SH-SY5Y (cell line): ENCODE measurements around the gene BCKDHA.

Experiments used
- GATA2 ChIP-seq: IDR thresholded peaks from 2 replicates; pipeline ENCODE4 v1.6.1; 2011; ENCODE audit warnings: mild to moderate bottlenecking, low read depth, low read length
- GATA3 ChIP-seq: IDR thresholded peaks from 2 replicates; pipeline ENCODE4 v1.6.1; 2011; ENCODE audit warnings: low read depth, mild to moderate bottlenecking, low read length, moderate library complexity

Gene BCKDHA

DNA sequence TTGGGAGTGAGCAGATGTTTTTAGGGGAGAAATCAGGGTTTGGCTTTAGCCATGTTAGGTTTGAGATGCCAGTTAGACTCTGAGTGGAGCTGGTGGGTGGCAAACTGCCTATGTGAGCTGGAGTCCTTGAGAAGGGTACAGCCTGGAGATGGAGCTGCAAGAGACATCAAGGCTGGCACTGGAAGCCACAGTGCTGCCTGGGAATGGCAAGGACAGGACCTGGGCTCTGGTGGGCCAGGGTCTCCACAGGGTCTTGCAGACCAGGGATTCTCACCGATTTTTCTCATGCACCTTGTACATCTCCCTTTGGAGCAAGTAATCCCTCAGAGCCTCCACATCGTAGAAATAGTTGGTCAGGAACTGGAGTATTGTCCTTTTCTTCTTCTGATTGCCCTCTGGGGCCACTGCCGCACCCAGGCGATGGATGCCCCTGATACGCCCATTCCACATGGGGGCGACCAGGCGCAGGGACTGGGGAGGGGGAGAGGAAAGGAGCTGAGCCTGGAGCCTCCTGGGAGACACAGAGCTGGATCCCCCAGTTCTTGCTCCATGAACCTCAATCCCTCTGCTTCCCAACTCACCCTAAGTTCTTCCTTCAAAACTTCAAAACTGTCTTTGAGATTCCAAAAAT lies 40.4 kb downstream of the BCKDHA start:
- TF ChIP-seq GATA2: no peak
- TF ChIP-seq GATA3: no peak

DNA sequence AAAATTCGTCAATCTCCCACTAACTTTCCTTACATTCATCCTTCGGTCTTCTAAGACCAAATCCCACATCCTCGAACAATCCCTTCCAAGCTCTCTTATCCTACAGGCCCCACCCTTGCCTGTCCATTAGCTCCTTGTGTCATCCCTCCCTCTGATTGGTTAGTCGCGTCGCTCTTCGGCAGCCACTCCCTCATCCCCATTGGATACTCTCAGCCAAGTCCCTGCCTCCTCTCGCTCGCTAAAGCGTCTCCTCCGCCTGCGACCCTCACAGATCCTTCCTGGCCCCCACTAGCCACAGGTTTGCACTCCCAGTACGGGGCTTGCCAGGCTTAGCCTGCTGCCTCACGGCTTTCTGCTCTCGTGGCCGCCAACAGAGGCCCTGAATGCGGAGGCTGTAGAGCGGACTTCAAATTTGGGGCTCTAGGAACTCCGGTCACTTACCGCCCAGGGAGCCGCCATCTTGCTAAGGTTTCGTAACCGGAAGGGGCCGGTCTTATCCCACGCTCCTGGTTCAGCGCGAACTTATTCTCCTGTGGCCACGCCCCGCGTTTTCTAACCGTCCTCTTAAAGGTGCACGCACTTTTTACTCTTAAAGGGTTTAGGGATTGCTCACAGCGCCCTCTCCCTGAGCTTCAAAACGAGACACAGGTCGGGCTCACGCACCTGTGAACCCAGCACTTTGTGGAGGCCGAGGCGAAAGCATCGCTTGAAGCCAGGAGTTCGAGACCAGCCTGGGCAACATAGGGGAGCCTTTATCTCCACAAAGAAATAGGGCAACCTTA lies 42.0 kb downstream of the BCKDHA start, which contains the start of gene DMAC2:
TSS of gene DMAC2 (minus strand) at position 472 of the 782 bp plus-strand sequence. CDS start at position 459, 13 bp downstream.
- TF ChIP-seq GATA2: no peak
- no peak for TF ChIP-seq GATA3

DNA sequence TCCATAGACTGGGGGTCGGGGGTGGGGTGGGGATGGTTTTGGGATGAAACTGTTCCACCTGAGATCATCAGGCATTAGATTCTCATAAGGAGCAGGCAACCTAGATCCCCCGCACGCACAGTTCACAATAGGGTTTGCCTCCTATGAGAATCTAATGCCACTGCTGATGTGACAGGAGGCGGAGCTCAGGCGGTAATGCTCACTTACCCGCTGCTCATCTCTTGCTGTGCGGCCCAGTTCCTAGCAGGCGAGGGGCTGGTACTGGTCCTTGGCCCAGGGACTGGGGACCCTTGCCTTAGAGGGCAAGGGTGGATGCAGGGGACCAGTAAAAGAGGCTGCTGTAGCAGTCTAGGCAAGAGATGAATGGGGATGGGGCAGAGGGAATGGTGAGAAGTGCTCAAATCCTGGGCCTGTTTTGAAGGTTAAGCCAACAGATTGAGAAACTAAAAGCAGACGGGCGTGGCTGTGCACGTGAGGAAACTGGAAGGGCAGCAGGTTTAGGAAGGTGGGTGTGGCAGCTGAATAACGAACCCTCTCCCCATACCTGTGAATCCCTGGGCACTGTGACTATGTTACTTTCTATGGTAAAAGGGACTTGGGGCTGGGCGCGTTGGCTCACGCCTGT lies 43.8 kb downstream of the BCKDHA start:
- no peak for TF ChIP-seq GATA3
- no peak for TF ChIP-seq GATA2

DNA sequence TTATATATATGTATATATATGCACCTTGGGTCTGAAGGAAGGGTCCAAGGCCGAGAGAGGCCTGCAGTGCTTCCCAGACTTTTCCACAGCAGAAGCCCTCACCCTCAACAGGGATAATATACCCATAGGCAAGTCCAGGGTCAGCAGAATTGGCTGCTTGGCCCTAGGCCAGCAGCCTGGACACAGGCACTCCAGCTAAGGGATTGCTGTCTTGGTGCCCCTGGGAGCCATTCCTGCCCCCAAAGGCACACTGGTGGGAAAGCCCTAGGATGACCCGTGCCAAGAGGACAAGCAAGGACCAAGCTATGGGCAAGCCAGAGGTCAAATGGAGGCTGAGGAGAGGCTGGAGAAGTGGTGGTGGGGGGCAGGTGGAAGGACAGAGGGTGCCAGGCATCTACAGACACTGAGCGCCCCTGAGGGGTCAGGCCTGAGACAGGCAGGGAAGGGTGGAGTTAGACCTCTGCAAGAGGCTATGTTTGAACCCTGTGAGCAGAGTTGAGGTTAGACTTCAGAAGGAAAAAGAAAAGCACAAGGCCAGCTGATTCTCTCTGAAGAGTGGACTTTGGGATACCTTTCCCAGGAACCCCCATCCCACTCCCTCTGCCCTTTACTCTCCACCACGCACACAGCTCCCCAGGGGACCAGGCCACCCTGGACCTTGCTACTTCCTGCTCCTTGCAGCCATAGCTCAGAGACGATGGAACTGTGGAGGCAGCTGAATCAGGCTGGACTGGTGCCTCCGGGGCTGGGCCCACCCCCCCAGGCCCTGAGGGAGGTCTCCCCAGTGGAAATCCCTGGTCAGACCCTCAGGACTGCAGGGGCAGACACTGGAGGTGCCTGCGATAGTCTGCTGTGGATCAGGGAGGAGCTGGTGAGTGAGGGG lies 45.1 kb downstream of the BCKDHA start, which contains the start of gene ERICH4:
TSS of gene ERICH4 (plus strand) at position 684 of the 883 bp plus-strand sequence. CDS start at position 698, 14 bp downstream.
- TF ChIP-seq GATA3 (no peak), GATA2 (no peak)

DNA sequence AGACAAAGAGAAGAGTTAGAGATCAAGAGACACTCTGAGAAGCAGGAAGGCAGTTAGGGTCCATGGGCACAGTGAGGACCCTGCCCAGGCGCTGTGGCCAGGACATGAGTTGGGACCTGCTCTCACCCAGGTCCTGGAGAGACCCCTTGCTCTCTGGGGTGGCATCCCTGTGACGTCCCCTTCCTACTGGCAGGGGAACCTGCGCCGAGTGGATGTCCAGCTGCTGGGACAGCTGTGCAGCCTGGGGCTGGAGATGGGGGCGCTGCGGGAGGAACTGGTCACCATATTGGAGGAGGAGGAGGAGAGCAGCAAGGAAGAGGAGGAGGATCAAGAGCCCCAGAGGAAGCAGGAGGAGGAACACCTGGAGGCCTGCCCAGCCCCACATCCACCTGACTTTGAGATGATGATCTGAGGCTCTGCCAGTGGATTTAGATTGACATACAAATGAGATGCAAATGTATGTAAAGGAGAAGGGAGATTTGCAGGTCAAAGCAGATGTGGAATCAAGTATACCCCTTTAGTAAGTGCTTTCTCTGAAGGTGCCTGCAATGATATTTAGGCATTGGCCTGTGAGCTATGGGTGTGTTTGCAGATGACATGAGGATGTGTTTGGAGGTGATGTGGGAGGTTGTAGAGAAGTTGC lies 46.3 kb downstream of the BCKDHA start:
- TF ChIP-seq GATA2: no peak
- no peak for TF ChIP-seq GATA3

DNA sequence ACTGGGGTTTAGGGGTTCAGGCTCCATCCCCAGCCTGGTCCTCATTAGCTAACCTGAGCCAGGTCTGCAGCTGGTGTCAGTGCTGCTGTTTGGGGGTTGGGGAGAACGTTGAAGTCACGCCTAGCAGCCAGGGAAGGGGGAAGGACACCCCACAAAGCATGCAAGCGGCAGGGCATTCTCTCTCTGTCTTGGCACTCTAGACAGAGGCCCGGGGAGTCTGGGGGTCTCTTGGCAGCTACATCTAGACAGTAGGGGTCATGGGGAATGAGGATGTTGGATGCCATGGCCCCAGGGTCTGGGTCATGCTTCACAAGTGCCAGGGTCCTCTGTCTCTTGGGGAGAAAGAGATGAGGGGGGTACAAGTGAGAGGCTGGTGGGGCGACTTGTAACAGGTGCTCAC lies 48.0 kb downstream of the BCKDHA start:
- TF ChIP-seq GATA2 (no peak), GATA3 (no peak)

DNA sequence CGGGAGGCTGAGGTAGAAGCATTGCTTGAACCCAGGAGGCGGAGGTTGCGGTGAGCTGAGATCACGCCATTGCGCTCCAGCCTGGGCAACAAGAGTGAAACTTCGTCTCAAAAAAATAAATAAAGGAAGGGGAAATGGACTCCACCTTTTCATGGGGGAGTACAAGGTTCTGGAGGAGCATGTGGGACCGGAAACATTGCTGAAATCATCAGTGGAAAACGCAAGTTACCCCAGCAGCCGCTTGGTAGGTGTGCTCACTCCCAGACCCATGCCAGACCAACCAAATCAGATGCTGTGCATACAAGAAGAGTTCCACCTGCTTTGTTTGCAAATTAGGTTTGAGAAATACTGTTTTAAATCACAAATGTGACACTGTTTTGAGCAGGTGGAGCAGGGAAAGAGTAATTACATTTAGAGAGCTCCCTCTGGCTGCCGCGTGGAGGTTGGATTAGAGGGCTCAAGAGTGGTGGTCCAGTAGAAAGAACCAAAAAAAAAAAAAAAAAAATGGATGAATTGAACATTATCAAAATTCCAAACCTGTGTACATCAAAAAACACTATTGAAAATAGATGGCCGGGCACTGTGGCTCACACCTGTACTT lies 50.2 kb downstream of the BCKDHA start:
- no peak for TF ChIP-seq GATA2
- TF ChIP-seq GATA3: no peak

DNA sequence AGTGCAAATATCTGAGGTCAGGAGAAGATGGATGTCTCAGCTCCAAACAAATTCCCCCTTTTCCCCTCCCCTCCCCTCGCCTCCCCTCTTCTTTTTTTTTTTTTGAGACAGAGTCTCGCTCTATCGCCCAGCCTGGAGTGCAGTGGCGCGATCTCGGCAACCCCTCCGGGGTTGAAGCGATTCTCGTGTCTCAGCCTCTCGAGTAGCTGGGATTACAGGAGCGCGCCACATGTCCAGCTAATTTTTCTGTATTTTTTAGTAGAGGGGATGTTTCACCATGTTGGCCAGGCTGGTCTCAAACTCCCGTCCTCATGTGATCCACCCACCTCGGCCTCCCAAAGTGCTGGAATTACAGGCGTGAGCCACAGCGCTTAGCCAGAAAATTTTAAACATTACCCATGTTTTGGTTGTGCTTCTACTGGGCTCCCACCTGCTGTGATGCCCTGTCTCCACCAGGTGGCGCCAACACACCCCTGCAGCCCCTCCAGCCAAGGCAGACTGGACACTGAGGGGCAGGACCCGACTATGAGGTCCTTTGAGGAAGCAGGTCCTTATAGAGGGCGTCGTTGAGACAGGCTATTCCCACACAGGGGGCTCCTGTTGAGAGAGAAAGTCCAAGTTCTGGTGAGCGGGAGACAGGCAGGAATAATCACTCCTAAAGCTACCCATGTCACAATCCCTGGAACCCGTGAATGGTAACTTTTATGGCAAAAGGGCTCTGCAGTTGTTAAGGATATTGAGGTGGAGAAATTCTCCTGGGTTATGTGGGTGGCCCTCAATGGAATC lies 51.7 kb downstream of the BCKDHA start:
- no peak for TF ChIP-seq GATA2
- no peak for TF ChIP-seq GATA3

DNA sequence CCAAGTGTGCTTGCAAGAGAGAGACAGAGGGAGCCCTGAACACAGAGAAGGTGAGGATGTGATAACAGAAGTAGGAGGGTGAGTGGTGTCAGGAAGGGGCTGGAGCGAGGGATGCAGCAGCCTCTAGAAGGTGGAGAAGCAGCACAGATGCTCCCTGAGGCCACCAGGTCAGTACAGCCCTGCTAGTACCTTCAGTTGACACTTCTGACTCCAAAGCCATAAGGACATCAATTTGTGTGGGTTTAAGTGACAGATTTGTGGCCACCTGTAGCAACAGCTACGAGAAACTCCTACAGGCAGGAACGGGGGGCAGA lies 52.2 kb downstream of the BCKDHA start:
- TF ChIP-seq GATA2 (no peak), GATA3 (no peak)

DNA sequence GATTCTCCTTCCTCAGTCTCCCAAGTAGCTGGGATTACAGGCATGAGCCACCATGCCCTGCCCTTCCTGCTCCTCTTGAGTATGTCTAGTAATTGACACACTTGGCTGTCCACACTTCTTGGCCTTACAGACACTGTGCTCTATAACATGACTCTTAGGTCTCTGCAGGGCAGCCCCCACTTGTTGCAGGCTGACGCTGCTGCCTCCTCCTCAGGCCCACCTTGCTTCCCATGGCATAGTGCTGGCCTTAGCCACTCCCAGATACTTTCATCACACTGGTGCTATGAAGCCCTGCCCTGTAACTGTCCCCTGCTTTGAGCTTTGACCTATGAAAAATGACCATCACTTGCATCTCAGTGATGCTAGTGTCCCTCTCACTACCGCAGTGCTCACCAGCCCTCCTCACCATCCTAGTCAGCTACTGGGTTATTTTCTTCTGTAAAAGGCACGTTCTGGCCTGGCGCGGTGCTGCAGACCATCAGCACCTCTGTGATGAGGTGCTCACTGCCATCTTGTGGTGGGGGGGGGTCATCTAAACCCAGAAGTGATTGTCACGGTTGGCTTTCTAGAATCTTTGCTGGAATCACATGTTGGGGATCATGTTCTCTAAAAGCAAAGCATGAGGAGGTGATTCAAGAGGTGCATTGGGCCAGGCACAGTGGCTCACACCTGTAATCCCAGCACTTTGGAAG lies 55.1 kb downstream of the BCKDHA start:
- TF ChIP-seq GATA3 (no peak), GATA2 (no peak)

DNA sequence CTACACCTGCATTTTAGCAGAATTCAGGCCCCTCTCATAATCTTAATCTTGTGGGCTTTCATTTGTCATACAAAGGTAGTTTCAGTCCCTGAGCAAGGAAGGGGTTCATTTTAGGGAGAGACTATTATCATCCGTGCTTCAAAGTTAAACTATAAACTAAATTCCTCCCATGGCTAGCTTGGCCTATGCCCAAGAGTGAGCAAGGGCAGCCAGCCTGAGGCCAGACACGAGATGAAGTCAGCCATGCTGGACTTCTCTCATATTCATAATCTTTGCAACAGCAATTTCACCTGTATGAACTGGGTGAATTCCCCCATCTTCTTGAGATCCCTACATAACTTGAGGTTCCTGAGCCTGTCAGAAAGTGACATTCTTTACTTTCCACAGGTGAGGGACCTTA lies 58.3 kb downstream of the BCKDHA start:
- TF ChIP-seq GATA3: no peak
- TF ChIP-seq GATA2: no peak

DNA sequence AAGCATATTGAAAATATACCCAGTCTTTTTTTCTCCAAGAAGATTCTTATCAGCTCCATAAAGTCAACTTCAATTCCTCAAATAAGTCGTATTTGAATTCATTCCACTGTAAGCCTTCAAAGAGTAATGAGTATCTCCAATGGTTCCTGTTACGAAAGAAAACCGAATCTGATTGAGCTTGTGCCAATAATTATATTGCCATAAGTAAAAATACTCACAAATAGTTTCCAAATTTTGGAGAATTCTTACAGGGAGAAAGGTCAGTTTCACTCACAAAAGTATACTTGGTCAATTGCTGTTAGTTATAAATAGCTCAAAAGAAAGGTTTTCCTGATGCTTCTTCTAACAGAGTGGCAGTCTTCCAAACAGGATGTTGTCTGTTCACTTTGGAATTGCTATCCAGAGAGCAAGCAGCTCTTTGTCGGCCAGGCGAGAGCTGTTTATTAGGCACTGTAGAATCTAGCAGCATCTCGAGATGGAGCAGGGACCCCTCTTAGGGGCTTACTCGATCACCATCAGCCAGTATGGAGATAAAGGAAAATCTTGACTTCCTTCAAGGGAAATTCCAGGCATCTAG lies 58.8 kb downstream of the BCKDHA start:
- TF ChIP-seq GATA2 (no peak), GATA3 (no peak)

DNA sequence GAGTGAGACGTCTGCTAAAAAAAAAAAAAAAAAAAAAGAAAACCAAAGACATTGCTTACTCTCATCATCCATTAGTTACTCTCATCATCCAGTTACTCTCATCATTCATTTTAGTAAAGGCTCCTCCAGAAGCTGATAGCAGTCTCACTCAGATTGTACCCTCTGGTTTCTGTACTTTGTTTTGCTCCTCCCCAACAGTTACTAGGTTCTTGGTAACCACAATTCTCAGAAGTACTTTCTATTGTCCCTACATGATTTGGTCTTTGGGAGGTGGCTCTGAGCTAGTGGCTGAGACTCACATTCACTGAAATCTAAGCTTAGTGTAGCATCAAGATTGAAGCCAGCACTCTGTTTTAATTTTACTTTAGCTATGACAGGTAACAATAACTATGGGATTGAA lies 59.6 kb downstream of the BCKDHA start:
- TF ChIP-seq GATA2 (no peak), GATA3 (no peak)
